Activated T-cell treated with anti-CD3 and anti-CD28 coated beads for 24 hours (primary cell): ENCODE measurements around the gene NEAT1.
"Not testable (repeated sequence)": the region's sequence is repeated elsewhere in the genome, so short reads cannot be mapped to it uniquely, and the experiment has no call there.

Experiments
- DNase-seq: peaks from one replicate; pipeline ENCODE4 v3.0.0-alpha.2; 2020; ENCODE audit warnings: low read depth

Gene NEAT1

GRCh38 chr11:65452806-65453490 is 30.4 kb downstream of the NEAT1 start:
- no peak for DNase-seq

DNA sequence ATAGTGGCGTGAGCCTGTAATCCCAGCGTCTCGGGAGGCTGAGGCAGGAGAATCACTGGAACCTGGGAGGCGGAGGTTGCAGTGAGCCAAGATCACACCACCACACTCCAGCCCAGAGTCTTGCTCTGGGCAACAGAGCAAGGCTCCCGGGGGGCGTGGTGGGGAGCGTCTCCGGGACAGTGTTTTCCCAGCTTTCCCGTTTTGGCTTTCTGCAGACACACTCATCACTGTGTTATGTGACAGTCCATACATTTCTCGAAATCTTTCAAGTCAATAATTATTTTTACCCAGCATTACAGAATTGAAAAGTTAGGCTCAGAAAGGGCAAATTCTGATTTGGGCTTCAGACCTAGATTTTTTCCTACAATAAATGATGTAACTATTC is 31.7 kb downstream of the NEAT1 start:
- DNase-seq = no peak

GRCh38 chr11:65454696-65455456 is 32.3 kb downstream of the NEAT1 start:
- peak; percentile 76 for DNase-seq

- DNase-seq = no peak
These were observed 33.8 kb downstream of the NEAT1 start for GRCh38 chr11:65456418-65456817.

GRCh38 chr11:65459552-65459951 is 37.0 kb downstream of the NEAT1 start:
- DNase-seq = no peak

DNA sequence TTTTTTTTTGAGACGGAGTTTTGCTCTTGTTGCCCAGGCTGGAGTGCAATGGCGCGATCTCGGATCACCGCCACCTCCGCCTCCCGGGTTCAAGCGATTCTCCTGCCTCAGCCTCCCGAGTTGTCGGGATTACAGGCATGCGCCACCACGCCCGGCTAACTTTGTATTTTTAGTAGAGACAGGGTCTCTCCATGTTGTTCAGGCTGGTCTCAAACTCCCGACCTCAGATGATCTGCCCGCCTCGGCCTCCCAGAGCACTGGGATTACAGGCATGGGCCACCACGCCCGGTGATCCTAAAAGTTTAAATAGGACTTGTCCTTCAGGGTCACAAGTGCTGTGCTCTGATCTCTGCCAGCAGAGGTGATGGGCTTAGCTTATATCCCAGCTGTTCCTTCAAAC is 42.9 kb downstream of the NEAT1 start:
- not testable (repeated sequence) for DNase-seq

- not testable (repeated sequence) for DNase-seq
These were observed 44.7 kb downstream of the NEAT1 start for GRCh38 chr11:65467306-65467705.

DNA sequence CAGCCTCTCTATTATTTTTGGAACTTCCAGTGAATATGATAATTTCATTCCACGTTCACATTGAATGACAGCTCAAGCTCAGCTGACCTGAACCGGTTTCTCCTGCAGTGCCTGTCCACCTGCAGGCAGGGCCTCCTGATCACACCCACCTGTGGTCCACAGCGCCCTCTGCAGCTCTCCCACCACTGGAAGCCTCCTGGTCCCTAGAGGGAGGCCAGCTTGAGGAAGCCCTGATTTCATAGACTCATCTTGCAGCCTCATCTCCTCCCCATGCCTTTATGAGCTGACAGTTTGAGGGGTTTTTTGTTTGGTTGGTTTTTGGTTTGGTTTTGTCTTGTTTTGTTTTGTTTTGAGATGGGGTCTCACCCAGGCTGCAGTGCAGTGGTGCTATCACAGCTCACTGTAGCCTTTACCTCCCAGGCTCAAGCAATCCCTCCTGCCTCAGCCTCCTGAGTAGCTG is 46.3 kb downstream of the NEAT1 start:
- DNase-seq = no peak

- no peak for DNase-seq
These were observed 47.9 kb downstream of the NEAT1 start for GRCh38 chr11:65470433-65471049.

DNA sequence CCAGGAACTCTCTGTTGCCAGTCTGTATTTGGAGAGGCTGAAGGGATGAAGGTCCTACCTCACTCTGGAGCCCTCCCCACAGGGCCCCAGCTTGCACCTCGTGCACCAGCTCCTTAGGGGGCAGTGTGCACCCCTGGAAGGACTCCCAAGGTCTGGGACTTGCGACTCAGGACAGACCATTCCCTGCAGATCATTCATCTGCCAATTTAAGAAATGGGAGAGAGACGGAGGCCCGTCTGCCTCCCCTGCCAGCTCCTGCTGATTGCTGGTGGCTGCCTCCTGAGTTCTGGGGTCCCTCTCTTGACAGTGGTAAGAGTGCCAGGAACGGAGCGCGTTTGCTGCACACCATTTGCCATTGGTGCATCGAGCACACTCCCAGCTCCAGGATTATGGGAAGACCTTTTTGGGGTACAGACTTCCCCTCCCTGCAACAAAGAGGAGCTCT is 48.9 kb downstream of the NEAT1 start:
- DNase-seq = no peak

DNA sequence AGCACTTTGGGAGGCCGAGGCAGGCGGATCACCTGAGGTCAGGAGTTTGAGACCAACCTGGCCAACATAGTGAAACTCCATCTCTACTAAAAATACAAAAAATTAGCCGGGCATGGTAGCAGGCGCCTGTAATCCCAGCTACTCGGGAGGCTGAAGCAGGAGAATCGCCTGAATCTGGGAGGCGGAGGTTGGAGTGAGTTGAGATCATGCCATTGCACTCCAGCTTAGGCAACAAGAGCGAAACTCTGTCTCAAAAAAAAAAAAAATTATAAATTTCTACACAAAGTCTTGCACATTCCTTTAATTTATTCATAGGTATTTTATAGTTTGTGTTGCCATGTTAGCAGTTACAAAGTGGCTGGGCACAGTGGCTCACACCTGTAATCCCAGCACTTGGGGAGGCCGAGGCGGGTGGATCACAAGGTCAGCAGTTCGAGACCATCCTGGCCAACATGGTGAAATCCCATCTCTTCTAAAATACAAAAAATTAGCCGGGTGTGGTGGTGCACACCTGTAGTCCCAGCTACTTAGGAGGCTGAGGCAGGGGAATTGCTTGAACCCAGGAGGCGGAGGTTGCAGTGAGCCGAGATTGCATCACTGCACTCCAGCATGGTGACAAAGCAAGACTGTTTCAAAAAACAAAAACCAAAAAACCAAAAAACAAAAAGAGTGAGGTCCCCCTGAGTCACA is 50.1 kb downstream of the NEAT1 start:
- not testable (repeated sequence) for DNase-seq

- DNase-seq = no peak
These were observed 50.8 kb downstream of the NEAT1 start for GRCh38 chr11:65473278-65473860.

DNA sequence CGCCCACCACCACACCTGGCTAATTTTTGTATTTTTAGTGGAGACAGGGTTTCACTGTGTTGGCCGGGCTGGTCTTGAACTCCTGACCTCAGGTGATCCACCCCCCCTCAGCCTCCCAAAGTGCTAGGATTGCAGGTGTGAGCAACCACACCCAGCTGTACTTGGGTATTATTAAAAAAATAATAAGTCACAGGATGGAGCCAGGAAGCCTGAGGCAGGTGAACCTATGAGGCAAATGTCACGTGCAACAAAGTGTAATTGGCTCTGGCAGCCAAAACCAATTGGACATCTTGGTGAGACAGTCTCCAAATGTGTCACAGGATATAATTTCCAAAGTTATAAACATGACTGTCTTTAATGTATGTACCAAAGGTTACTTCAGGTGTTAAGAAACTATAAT is 52.3 kb downstream of the NEAT1 start:
- DNase-seq = no peak

GRCh38 chr11:65476632-65477148 is 54.1 kb downstream of the NEAT1 start:
- DNase-seq = no peak

DNA sequence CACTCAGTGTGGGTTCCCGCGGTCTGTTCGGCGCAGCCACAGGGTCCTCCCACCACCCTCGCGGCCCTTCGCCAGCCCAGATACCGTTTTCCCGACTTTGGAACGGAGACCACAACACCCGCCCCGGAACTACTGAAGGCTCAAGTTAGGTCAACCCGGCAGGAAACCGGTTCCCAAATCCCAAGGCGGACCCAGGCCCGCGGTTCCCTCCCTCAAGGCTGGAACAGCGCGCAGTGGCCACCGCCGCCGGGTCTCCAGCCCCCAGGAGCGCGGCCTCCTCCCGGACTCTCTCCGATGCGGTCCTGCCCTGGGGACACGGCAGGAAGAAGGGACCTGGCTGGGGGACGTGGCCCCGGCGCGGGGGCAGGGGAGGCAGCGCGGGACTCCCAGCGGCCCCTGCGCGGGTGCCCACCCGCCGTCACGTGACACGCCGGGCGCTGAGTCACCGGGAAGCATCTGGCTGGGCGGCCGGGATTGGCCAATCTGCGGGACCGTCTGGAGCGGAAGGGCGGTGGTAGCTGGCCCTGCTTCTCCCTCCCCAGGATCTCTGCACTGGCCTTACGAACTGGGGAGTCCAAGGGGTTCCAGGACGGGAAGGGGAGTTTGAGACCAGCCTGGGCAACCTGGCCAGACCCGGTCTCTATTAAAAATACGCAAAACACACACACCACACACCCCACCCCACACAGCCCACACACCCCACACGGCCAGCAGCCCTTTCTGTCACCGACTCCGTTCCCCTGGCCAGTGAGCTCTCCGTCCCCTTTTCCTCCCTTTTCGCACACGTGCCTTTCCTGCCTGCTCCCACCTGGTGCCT is 54.8 kb downstream of the NEAT1 start:
- peak; percentile 91 for DNase-seq

DNA sequence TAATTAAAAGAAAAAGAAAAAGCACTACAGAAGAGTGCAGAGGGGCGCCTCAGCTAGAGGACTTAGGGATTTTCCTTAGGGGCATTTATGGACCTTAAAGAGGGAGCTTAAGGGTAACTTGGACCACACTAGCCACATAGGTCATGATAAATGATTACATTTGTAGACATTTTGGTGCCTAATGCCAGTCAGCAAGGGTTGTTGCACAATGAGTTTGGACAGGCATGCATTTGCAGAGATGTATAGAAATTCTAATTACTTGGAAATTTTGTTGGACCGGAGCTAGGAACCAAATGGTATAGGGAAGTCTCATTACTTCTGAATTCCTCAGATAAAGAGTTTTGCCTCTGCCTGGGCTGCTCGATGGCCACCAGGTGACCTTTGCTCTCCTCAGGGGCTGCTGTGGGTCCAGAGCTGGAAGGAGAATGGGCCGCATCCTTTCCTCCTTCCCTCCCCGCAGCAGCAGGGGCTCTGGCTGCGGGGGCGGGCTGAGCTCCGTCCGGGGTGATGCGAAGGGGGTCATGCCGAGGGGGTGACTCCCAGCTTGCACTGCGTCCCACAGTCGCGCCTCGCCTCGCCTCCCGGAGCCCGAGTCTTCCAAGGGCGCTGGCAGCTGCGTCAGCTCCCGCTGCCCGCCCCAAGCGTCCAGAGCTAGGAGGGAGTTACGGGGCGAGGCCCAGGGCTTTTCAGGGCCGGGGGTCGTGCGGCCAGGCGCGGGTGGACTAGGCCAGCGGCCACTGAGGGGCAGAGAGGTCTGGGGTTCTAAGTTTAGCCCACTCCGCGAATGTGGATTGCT is 56.0 kb downstream of the NEAT1 start:
- DNase-seq = no peak

DNA sequence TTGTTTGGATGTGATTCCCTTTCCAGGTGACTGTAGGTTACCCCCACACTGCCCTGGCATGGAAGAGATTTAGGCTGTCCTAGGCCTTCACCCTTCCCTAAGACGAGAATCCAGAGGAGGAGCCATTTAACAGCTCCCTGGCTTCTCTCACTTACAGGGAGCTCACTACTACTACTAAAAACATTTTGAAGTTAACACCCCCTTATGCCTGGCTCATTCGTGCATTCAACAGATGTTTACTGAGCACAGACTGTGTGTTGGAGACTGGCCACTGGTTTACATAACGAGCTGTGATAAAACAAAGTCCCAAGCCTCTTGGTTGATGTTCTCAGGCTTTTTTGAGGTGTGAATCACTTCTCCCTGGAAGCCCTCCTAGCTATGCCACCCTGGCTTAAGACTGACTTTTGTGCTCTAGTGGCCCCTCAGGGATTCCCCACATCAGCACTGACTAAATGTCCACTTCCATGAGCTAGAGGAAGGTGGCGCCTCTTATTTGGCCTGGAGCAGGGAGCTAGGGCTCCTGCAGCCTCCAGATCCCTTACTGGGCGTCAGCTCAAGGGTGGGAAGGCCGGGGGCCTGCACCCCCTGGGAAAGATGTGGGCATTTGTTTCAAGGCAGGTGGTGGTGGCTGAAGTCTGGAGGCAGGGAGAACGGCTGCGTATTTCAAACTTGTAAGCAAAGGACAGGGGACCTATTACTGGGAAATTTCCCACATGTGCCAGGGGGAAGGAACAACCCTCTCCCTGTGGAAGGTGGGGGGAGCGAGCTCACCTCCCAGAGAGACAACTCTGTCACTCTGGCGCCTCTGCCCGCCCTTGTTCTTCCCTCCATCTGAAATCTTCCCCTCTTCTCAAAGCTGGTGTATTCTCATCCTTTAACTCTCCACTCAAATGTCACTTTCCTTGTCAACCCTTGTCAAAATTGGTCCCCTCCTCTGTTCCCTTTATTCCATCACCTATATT is 56.9 kb downstream of the NEAT1 start:
- no peak for DNase-seq

DNA sequence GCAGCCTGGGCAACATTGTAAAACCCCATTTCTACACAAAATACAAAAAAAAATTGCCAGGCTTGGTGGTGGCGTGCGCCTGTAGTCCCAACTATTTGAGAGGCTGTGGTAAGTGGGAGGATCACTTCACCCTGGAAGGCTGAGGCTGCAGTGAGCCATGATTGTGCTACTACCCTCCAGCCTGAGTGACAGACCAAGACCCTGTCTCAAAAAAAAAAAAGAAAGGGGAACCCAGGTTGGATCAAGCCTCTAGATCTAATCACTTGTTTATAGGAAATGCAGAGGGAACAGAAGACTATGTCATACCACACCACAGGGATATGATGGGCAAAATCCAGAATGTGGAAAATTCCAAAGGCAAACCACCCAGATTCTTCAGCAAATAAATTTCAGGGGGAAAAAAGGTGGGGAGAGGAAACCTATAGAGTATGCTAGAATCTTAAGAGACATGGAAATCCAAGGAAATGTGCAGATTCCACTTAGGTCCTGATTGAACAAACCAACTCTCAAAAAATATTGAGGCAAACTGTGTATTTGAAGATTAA is 59.8 kb downstream of the NEAT1 start:
- DNase-seq = no peak

DNA sequence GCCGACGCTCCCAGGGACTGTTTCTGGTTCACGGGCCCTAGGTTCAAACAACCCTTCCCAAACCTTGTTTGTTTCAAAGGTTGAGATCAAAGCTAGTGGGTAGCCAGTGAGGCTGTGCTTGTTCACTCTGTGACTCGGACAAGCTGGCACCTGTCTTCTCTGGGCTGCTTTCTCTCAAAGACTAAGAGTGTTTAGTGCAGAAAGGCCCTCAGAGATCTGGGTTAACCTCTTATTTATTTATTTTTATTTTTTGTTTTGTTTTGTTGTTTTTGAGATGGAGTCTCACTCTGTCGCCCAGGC is 63.3 kb downstream of the NEAT1 start:
- DNase-seq = no peak
